K562 (cell line): ENCODE data around the gene NUP98. TPM values are rescaled to one million over a fixed set of nuclear protein-coding genes. Genes with fewer than 3 reads are reported as not detected.

ENCODE experiments used
- ARHGAP35 ChIP-seq: fragments of 450-650 bp; IDR thresholded peaks from 2 replicates; pipeline ENCODE4 v1.6.1; 2018; ENCODE audit not compliant: partially characterized antibody
- ARNT ChIP-seq, 2 experiments: fragments of 450-650 bp; IDR thresholded peaks; 2 replicates each; pipeline ENCODE4 v1.6.1; 2016; ENCODE audit warnings: mild to moderate bottlenecking in 1 of 2
- ASH1L ChIP-seq: fragments of 450-650 bp; IDR thresholded peaks from 2 replicates; pipeline ENCODE4 v1.6.1; 2018; ENCODE audit warnings: borderline replicate concordance, mild to moderate bottlenecking, low read depth; ENCODE audit not compliant: partially characterized antibody
- BRD4 ChIP-seq: fragments of 200-600 bp; sonication (generic); IDR thresholded peaks from 2 replicates; pipeline ENCODE4 v1.6.1; 2017; ENCODE audit warnings: inconsistent platforms
- CBX2 ChIP-seq: fragments of 200-600 bp; sonication (generic); IDR thresholded peaks from one replicate; pipeline ENCODE4 v1.6.1; 2012; ENCODE audit warnings: mild to moderate bottlenecking, low read length, inconsistent platforms; ENCODE audit not compliant: insufficient read depth, poor library complexity, severe bottlenecking
- CHD4 ChIP-seq: fragments of 200-600 bp; sonication (generic); IDR thresholded peaks from 3 replicates; pipeline ENCODE4 v1.6.1; 2012; ENCODE audit warnings: low read depth, mild to moderate bottlenecking, mixed read lengths, low read length, inconsistent platforms; ENCODE audit not compliant: insufficient read depth, insufficient replicate concordance, poor library complexity, severe bottlenecking
- EGR1 ChIP-seq: fragments of 450-650 bp; conservative IDR thresholded peaks from 2 replicates; pipeline ENCODE4 v1.6.1; 2017; ENCODE audit warnings: mild to moderate bottlenecking
- FOXM1 ChIP-seq, 2 experiments: fragments of 450-650 bp in 1 of 2; sonication (generic) in 1 of 2; formaldehyde crosslinking in 1 of 2; IDR thresholded peaks; 2 replicates each; pipeline versions ENCODE4 v1.6.1 to v1.9.0; 2017 to 2022; ENCODE audit warnings: low read depth in 2 of 2, mild to moderate bottlenecking in 2 of 2, missing genetic modification reagents in 1 of 2, moderate library complexity in 1 of 2
- GTF2E2 ChIP-seq: fragments of 200-800 bp; sonication (Bioruptor generic); IDR thresholded peaks from 2 replicates; pipeline ENCODE4 v1.6.1; 2016; ENCODE audit warnings: missing genetic modification characterization, missing compliant biosample characterization
- HNRNPLL ChIP-seq: fragments of 200-400 bp; formaldehyde crosslinking; IDR thresholded peaks from 2 replicates; pipeline ENCODE4 v1.6.1; 2017; ENCODE audit warnings: low read length, low read depth, mild to moderate bottlenecking; ENCODE audit not compliant: poor library complexity, severe bottlenecking
- JUNB ChIP-seq: fragments of 450-650 bp; formaldehyde crosslinking; conservative IDR thresholded peaks from 2 replicates; pipeline ENCODE4 v1.4.0; 2020; ENCODE audit warnings: mild to moderate bottlenecking
- MED1 ChIP-seq: sonication (generic); formaldehyde crosslinking; IDR thresholded peaks from 2 replicates; pipeline ENCODE4 v1.8.1; 2023; ENCODE audit warnings: missing genetic modification reagents, borderline replicate concordance
- NR0B1 ChIP-seq: fragments of 450-650 bp; IDR thresholded peaks from one replicate; pipeline ENCODE4 v1.6.1; 2018; ENCODE audit warnings: mild to moderate bottlenecking, moderate library complexity; ENCODE audit not compliant: partially characterized antibody
- PHF21A ChIP-seq: fragments of 450-650 bp; IDR thresholded peaks from 2 replicates; pipeline ENCODE4 v1.6.1; 2017; ENCODE audit warnings: low read depth, borderline replicate concordance
- POLR2B ChIP-seq: fragments of 450-650 bp; IDR thresholded peaks from 2 replicates; pipeline ENCODE4 v1.6.1; 2018; ENCODE audit warnings: low read depth; ENCODE audit not compliant: partially characterized antibody
- POLR2H ChIP-seq: IDR thresholded peaks from 2 replicates; pipeline ENCODE4 v1.6.1; 2016; ENCODE audit warnings: missing genetic modification characterization, low read depth, mild to moderate bottlenecking, control low read depth, missing compliant biosample characterization, moderate library complexity
- RCOR1 ChIP-seq, 2 experiments: IDR thresholded peaks; 2 replicates each; pipeline ENCODE4 v1.6.1; 2012; ENCODE audit warnings: low read depth in 2 of 2, low read length in 2 of 2, borderline replicate concordance in 1 of 2, improper control_type of control experiment in 1 of 2
- RFX7 ChIP-seq: fragments of 250-450 bp; sonication (Bioruptor Pico); IDR thresholded peaks from 2 replicates; pipeline ENCODE4 v1.5.1; 2021; ENCODE audit warnings: mild to moderate bottlenecking
- TCF7L2 ChIP-seq: fragments of 150-350 bp; IDR thresholded peaks from 2 replicates; pipeline ENCODE4 v1.6.1; 2016; ENCODE audit warnings: low read depth, mild to moderate bottlenecking, low read length, moderate library complexity
- TCFL5 ChIP-seq: fragments of 250-450 bp; sonication (Bioruptor Pico); conservative IDR thresholded peaks from 2 replicates; pipeline ENCODE4 v1.6.1; 2021; ENCODE audit warnings: mild to moderate bottlenecking, moderate library complexity, matching md5 sums
- ZNF165 ChIP-seq: fragments of 250-450 bp; sonication (Bioruptor Pico); IDR thresholded peaks from 2 replicates; pipeline ENCODE4 v1.4.0; 2020; ENCODE audit warnings: borderline replicate concordance
- ZNF253 ChIP-seq: fragments of 250-450 bp; sonication (Bioruptor Pico); conservative IDR thresholded peaks from 2 replicates; pipeline ENCODE4 v1.6.1; 2021; ENCODE audit warnings: mild to moderate bottlenecking
- polyA plus RNA-seq, 8 experiments: library from polyadenylated mRNA; depleted of rRNA in 4 of 8; stranded (reverse) in 5 of 8; unstranded in 3 of 8; fragments of >200 nt; fragmentation: Nextera tagmentation in 2 of 8; fragmentation: Illumina TruSeq in 1 of 8; extraction: Ambion mirVana in 2 of 8; extraction: Trizol in 1 of 8; gene quantifications; 2 replicates each; pipeline versions ENCODE4 v1.2.1 to v1.2.3, GENCODE V29; 2011 to 2014; ENCODE audit warnings: inconsistent platforms in 1 of 8, missing spikeins in 1 of 8
- total RNA-seq, 7 experiments: library from RNA; depleted of rRNA in 6 of 7; stranded (reverse); fragments of >200 nt in 6 of 7; fragmentation: Illumina TruSeq in 2 of 7; extraction: Trizol in 2 of 7; gene quantifications; 2 replicates each; pipeline versions ENCODE4 v1.2.1 to v1.2.3, GENCODE V29; 2011 to 2021; ENCODE audit warnings: low replicate concordance in 1 of 7
- TF ChIP-seq, protein P1 (sequence below): fragments of 250-450 bp; sonication (Bioruptor Pico); IDR thresholded peaks from 2 replicates; pipeline ENCODE4 v1.5.0; 2021; ENCODE audit warnings: mild to moderate bottlenecking, borderline replicate concordance

Gene NUP98
- total and polyA plus RNA-seq, 9 of the 15 experiments (the other 6 are each of a cell fraction or from before 2014, with no cell fraction given) = 45.1 to 196 (median 130) TPM

- no peak; the same call in 1 of the 2 replicates for TF ChIP-seq BRD4
- peak in 1 of 2 experiments; percentile 49; a peak in 3 of 4 replicates for TF ChIP-seq ARNT (IDR thresholded peaks at IDR 0.05)
- TF ChIP-seq POLR2H = peak; percentile 67
- peak; percentile 22; the same call in 1 of the 2 replicates for TF ChIP-seq RFX7 (CRISPR knock-in tag)
- peak; percentile 63 to 97; a peak in 3 of 4 replicates for TF ChIP-seq RCOR1 (IDR thresholded peaks at IDR 0.05; ENCODE audit: borderline replicate concordance in 1 of 2, low read depth in 2 of 2, low read length in 2 of 2)
- TF ChIP-seq ASH1L = no peak
- TF ChIP-seq NR0B1 = no peak
- TF ChIP-seq MED1 = no peak
- no peak for TF ChIP-seq ZNF253 (CRISPR knock-in tag)
- TF ChIP-seq CHD4 = no peak
- TF ChIP-seq FOXM1 (IDR thresholded peaks at IDR 0.05; ENCODE audit: low read depth) = 0 out of 2 replicates have a peak, but pooled peaks have one; percentile 35
- no peak for TF ChIP-seq FOXM1 (CRISPR knock-in tag; IDR thresholded peaks at IDR 0.05; ENCODE audit: low read depth)
- no peak for TF ChIP-seq TCF7L2
- TF ChIP-seq, protein P1, sequence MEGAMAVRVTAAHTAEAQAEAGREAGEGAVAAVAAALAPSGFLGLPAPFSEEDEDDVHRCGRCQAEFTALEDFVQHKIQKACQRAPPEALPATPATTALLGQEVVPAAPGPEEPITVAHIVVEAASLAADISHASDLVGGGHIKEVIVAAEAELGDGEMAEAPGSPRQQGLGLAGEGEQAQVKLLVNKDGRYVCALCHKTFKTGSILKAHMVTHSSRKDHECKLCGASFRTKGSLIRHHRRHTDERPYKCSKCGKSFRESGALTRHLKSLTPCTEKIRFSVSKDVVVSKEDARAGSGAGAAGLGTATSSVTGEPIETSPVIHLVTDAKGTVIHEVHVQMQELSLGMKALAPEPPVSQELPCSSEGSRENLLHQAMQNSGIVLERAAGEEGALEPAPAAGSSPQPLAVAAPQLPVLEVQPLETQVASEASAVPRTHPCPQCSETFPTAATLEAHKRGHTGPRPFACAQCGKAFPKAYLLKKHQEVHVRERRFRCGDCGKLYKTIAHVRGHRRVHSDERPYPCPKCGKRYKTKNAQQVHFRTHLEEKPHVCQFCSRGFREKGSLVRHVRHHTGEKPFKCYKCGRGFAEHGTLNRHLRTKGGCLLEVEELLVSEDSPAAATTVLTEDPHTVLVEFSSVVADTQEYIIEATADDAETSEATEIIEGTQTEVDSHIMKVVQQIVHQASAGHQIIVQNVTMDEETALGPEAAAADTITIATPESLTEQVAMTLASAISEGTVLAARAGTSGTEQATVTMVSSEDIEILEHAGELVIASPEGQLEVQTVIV (CRISPR knock-in tag) = no peak
- TF ChIP-seq GTF2E2 (tag) = no peak
- TF ChIP-seq POLR2B = peak; percentile 13
- 0 out of 2 replicates have a peak, but pooled peaks have one; percentile 30 for TF ChIP-seq EGR1
- TF ChIP-seq PHF21A = peak; percentile 92; the same call in 1 of the 2 replicates
- no peak for TF ChIP-seq CBX2
- no peak for TF ChIP-seq HNRNPLL
- no peak for TF ChIP-seq ARHGAP35
- TF ChIP-seq TCFL5 (CRISPR knock-in tag) = no peak
- TF ChIP-seq JUNB = no peak
- TF ChIP-seq ZNF165 (CRISPR knock-in tag) = no peak
Observed at GRCh38 chr11:3834664-3835461, 37.5 kb upstream of the NUP98 start (continued).
